Common myeloid progenitor, CD34-positive (primary cell): ENCODE measurements around the gene CFAP99.

Source experiments
- CTCF ChIA-PET: fragments of 350-600 bp; sonication (Branson Sonifier 250); formaldehyde crosslinking; loops from one replicate; lab custom pipeline; 2021; ENCODE audit warnings: antibody characterized with exemption; lab: Charles Lee
- POLR2A ChIA-PET: fragments of 350-600 bp; sonication (Branson Sonifier 250); formaldehyde crosslinking; loops from one replicate; lab custom pipeline; 2021; ENCODE audit warnings: antibody characterized with exemption; lab: Charles Lee
- DNase-seq, 3 donors: peaks; one replicate each; pipeline versions ENCODE4 v3.0.0 to v3.0.0-alpha.2; 2013
- H3K27ac ChIP-seq, 2 experiments: 1 replicate in 1 of 2; 2 replicates in 1 of 2; pipeline ENCODE4 v1.7.0; 2013; ENCODE audit warnings: inconsistent platforms in 2 of 2, low read length in 2 of 2, mild to moderate bottlenecking in 2 of 2, low read depth in 1 of 2, moderate library complexity in 1 of 2; ENCODE audit not compliant: severe bottlenecking in 2 of 2, insufficient read depth in 1 of 2, poor library complexity in 1 of 2
- H3K27me3 ChIP-seq, 5 experiments: replicated peaks in 2 of 5; 1 replicate in 3 of 5; 2 replicates in 2 of 5; pipeline versions ENCODE4 v1.6.1 to v1.7.0; 2013; ENCODE audit warnings: low read length in 4 of 5, mild to moderate bottlenecking in 2 of 5, moderate library complexity in 2 of 5, inconsistent platforms in 1 of 5; ENCODE audit not compliant: insufficient read depth in 5 of 5, control insufficient read depth in 4 of 5
- H3K36me3 ChIP-seq, 4 experiments: 1 replicate in 2 of 4; 2 replicates in 2 of 4; pipeline versions ENCODE4 v1.6.1 to v1.7.0; 2013; ENCODE audit warnings: low read length in 3 of 4, control low read depth in 1 of 4, mild to moderate bottlenecking in 1 of 4; ENCODE audit not compliant: control insufficient read depth in 4 of 4, insufficient read depth in 4 of 4
- H3K4me1 ChIP-seq, 4 experiments: 1 replicate in 3 of 4; 2 replicates in 1 of 4; pipeline versions ENCODE4 v1.6.1 to v1.7.1; 2013; ENCODE audit warnings: low read length in 3 of 4, mild to moderate bottlenecking in 3 of 4, control low read depth in 1 of 4, inconsistent platforms in 1 of 4, moderate library complexity in 1 of 4; ENCODE audit not compliant: control insufficient read depth in 4 of 4, insufficient read depth in 4 of 4; ENCODE audit errors: control extremely low read depth in 1 of 4
- H3K4me3 ChIP-seq, 7 experiments: 1 replicate in 4 of 7; 2 replicates in 3 of 7; pipeline versions ENCODE4 v1.5.1 to v1.7.0; 2013; ENCODE audit warnings: mild to moderate bottlenecking in 7 of 7, low read length in 6 of 7, moderate library complexity in 6 of 7, inconsistent platforms in 2 of 7, low read depth in 2 of 7, control low read depth in 1 of 7; ENCODE audit not compliant: insufficient read depth in 4 of 7, control insufficient read depth in 1 of 7; ENCODE audit errors: extremely low read depth in 1 of 7
- H3K9me3 ChIP-seq, 5 experiments: 1 replicate in 4 of 5; 2 replicates in 1 of 5; pipeline versions ENCODE4 v1.6.1 to v1.7.1; 2013; ENCODE audit warnings: low read length in 4 of 5, mild to moderate bottlenecking in 2 of 5, inconsistent platforms in 1 of 5, low read depth in 1 of 5, moderate library complexity in 1 of 5; ENCODE audit not compliant: control insufficient read depth in 4 of 5, insufficient read depth in 2 of 5; ENCODE audit errors: control extremely low read depth in 1 of 5
- WGBS: methylation state at CpG from one replicate; pipeline ENCODE4 v1.1.5; 2013; ENCODE audit not compliant: insufficient coverage; 5-methylcytosine and 5-hydroxymethylcytosine counted together

The CFAP99 gene

DNA sequence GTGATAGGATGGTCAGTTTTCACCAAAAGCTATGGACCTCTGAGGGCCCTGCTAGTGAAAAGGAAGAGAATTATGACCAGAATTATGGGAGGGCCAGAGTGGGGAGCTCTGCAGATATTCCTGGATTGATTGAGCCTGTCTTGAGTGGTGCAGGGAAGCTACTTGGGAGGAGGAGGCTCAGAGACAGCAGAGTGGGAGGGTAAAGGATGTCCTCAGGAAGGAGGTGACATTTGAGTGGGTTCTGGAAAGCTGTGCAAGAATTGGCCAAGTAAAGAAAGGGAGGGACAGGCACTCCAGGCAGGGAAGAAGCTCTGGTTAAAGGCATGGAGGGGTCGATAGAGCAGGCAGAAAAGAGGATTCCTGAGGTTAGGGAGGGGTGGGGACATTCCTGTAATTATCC lies 74.2 kb downstream of the CFAP99 start:
- H3K27ac ChIP-seq: no peak overlapping the region
- peaks cover 0 to under 1% (median 0%) of the 10 kb centered on the region in 4 experiments for H3K4me1 ChIP-seq
- H3K9me3 ChIP-seq: no peaks in the 10 kb centered on the region
- H3K4me3 ChIP-seq: no peak overlapping the region
- no peaks in the 10 kb centered on the region for H3K27me3 ChIP-seq
- POLR2A ChIA-PET: interaction anchor here (1.4 kb wide), 1 partner anchor 10 kb away, joined by 3 read pairs; no protein-coding TSS in a partner anchor
- 86% methylated on average over 1 of the region's 1 CpG for WGBS
- CTCF ChIA-PET: interaction anchor here (0.6 to 1.3 kb wide), 5 partner anchors 10 to 42 kb away, joined by 3 to 5 read pairs (median 3); no protein-coding TSS in a partner anchor
- H3K36me3 ChIP-seq: peaks cover 23 to 75% (median 58%) of the 10 kb centered on the region in 4 experiments
- DNase-seq: no peak

DNA sequence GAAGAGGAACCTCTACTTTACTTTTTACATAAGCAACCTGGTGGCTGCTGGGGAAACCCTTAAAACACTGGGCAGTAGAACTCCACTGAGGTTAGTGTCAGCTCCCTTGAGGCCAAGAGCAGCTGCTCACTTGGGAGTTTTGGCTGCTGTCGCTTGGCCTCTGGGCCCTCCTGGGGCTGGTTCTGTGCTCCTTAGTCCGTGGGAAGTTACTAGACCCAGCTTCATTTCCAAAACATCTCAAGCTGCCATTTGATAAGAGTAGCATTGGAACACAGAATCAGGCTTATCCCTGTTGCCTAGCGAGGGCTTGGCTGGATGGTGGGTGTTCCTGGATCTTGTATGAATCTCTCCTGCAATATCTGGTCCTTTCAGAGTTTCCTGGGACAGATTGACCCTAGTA lies 76.2 kb downstream of the CFAP99 start:
- ChIA-PET CTCF (interaction anchor here (1.0 to 2.4 kb wide), 5 partner anchors 7 to 56 kb away, joined by 3 to 7 read pairs (median 4); no protein-coding TSS in a partner anchor), POLR2A (interaction anchor here (0.6 kb wide), 2 partner anchors 98 to 131 kb away, joined by 3 to 4 read pairs; no protein-coding TSS in a partner anchor)
- Histone ChIP-seq H3K4me1 (no peaks in the 10 kb centered on the region), H3K36me3 (peaks cover 20 to 80% (median 57%) of the 10 kb centered on the region in 4 experiments), H3K4me3 (no peak overlapping the region), H3K9me3 (no peaks in the 10 kb centered on the region), H3K27me3 (no peaks in the 10 kb centered on the region), H3K27ac (no peak overlapping the region)
- DNase-seq: no peak
- WGBS: 88% methylated on average over 3 of the region's 3 CpGs

GRCh38 chr4:2497324-2497723 lies 78.6 kb downstream of the CFAP99 start:
- Histone ChIP-seq H3K27ac (no peak overlapping the region), H3K27me3 (no peaks in the 10 kb centered on the region), H3K4me1 (no peaks in the 10 kb centered on the region), H3K9me3 (no peaks in the 10 kb centered on the region), H3K36me3 (peaks cover 30 to 80% (median 62%) of the 10 kb centered on the region in 4 experiments), H3K4me3 (no peak overlapping the region)
- ChIA-PET CTCF (interaction anchor here (0.6 to 2.4 kb wide), 4 partner anchors 8 to 55 kb away, joined by 3 to 7 read pairs (median 3); no protein-coding TSS in a partner anchor), POLR2A (no interaction called here)
- WGBS: 100% methylated on average over 2 of the region's 4 CpGs
- DNase-seq: no peak

GRCh38 chr4:2497931-2498330 lies 79.2 kb downstream of the CFAP99 start:
- Histone ChIP-seq H3K4me1 (no peaks in the 10 kb centered on the region), H3K27me3 (no peaks in the 10 kb centered on the region), H3K4me3 (no peak overlapping the region), H3K9me3 (no peaks in the 10 kb centered on the region), H3K27ac (no peak overlapping the region), H3K36me3 (peaks cover 29 to 74% (median 57%) of the 10 kb centered on the region in 4 experiments)
- ChIA-PET CTCF (interaction anchor here (1.3 kb wide), 1 partner anchor 55 kb away, joined by 3 read pairs; no protein-coding TSS in a partner anchor), POLR2A (no interaction called here)
- WGBS: 95% methylated on average over 8 of the region's 9 CpGs
- DNase-seq: no peak

DNA sequence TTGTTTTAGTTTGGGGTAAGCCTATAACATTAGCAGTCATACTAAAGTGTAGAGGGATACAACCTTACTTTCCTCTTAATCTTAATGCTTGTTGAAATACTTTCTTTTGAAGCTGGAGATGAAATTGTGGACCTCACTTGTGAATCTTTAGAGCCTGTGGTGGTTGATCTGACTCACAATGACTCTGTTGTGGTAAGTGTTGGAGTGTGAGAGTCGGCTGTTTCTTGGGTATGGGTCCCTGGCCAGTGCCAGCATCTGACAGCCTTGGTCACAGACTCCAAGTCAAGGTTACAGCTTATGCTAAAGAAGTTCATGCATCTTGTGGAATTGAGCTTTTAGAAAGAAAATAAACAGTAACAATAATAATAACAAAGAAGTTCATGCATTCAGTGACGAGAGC lies 81.8 kb downstream of the CFAP99 start:
- H3K9me3 ChIP-seq: no peaks in the 10 kb centered on the region
- H3K36me3 ChIP-seq: peaks cover 26 to 71% (median 52%) of the 10 kb centered on the region in 4 experiments
- no peaks in the 10 kb centered on the region for H3K27me3 ChIP-seq
- POLR2A ChIA-PET: no interaction called here
- CTCF ChIA-PET: no interaction called here
- no peak for DNase-seq
- 80% methylated on average over 1 of the region's 2 CpGs for WGBS
- no peak overlapping the region for H3K4me3 ChIP-seq
- no peak overlapping the region for H3K27ac ChIP-seq
- no peaks in the 10 kb centered on the region for H3K4me1 ChIP-seq

DNA sequence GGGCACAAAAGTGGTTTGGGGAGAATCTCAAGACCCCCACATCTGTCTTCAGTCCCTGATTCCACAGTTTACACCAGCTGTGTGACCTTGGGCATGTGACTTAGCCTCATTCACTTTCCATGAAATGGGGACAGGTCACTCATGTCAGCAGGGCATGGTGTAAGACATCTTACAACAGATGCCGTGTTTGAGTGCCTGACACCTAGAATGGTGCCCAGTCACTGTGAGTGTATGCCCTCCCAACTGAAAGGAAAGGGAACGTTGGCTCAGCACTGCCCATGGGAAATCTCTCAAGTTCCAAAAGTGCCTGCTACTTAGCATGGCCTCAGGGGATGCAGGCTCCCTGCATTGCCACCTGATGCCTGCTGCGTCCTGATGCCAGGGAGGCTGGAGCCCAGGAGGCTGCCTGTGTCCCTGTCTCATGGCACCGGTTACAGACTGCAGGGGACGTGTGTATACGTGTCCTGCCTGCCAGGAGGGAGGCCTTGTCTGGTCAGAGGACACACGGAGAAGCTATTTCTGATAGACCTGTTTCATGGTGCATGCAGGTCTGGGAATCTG lies 82.4 kb downstream of the CFAP99 start:
- 99% methylated on average over 7 of the region's 7 CpGs for WGBS
- H3K4me3 ChIP-seq: no peak overlapping the region
- CTCF ChIA-PET: no interaction called here
- POLR2A ChIA-PET: interaction anchor here (0.9 kb wide), 1 partner anchor 42 kb away, joined by 4 read pairs; no protein-coding TSS in a partner anchor
- peaks cover 25 to 68% (median 52%) of the 10 kb centered on the region in 4 experiments for H3K36me3 ChIP-seq
- H3K27me3 ChIP-seq: no peaks in the 10 kb centered on the region
- DNase-seq: no peak
- H3K9me3 ChIP-seq: no peaks in the 10 kb centered on the region
- H3K4me1 ChIP-seq: no peaks in the 10 kb centered on the region
- no peak overlapping the region for H3K27ac ChIP-seq

- 100% methylated on average over 4 of the region's 5 CpGs for WGBS
These were observed 85.1 kb downstream of the CFAP99 start for GRCh38 chr4:2503809-2504208.

More at GRCh38 chr4:2503809-2504208, 85.1 kb downstream of the CFAP99 start:
- no peak overlapping the region for H3K4me3 ChIP-seq
- H3K27me3 ChIP-seq: no peaks in the 10 kb centered on the region
- no peak for DNase-seq
- POLR2A ChIA-PET: interaction anchor here (1.1 kb wide), 1 partner anchor 11 kb away, joined by 3 read pairs; no protein-coding TSS in a partner anchor
- peaks cover 19 to 67% (median 45%) of the 10 kb centered on the region in 4 experiments for H3K36me3 ChIP-seq
- CTCF ChIA-PET: interaction anchor here (1.0 to 2.7 kb wide), 7 partner anchors 9 to 62 kb away, joined by 3 to 8 read pairs (median 4); partner anchors contain the start of gene RNF4
- H3K27ac ChIP-seq: no peak overlapping the region
- H3K4me1 ChIP-seq: no peaks in the 10 kb centered on the region
- no peaks in the 10 kb centered on the region for H3K9me3 ChIP-seq
